Neuronal stem cell (in vitro differentiated cells): Measurements from ENCODE around the gene MERTK.

Source experiments
- DNase-seq: peaks from one replicate; pipeline ENCODE4 v3.0.0-alpha.2; 2013; ENCODE audit warnings: low spot score
- H2AFZ ChIP-seq: one replicate; pipeline ENCODE4 v1.6.1; 2013; ENCODE audit warnings: mild to moderate bottlenecking, low read length, inconsistent platforms
- H2AK5ac ChIP-seq: 2 replicates; pipeline ENCODE4 v1.6.1; 2013; ENCODE audit warnings: low read depth, mild to moderate bottlenecking, inconsistent platforms, low read length, moderate library complexity, mixed read lengths
- H2BK120ac ChIP-seq: 2 replicates; pipeline ENCODE4 v1.6.1; 2013; ENCODE audit warnings: low read depth, mild to moderate bottlenecking, inconsistent platforms, low read length, moderate library complexity, mixed read lengths
- H2BK12ac ChIP-seq: one replicate; pipeline ENCODE4 v1.6.1; 2013; ENCODE audit warnings: low read length, inconsistent platforms
- H2BK15ac ChIP-seq: 2 replicates; pipeline ENCODE4 v1.6.1; 2013; ENCODE audit warnings: mild to moderate bottlenecking, low read length, inconsistent platforms, mixed read lengths
- H2BK5ac ChIP-seq: one replicate; pipeline ENCODE4 v1.6.1; 2013; ENCODE audit warnings: inconsistent platforms, mild to moderate bottlenecking, low read length, moderate library complexity
- H3K14ac ChIP-seq: one replicate; pipeline ENCODE4 v1.6.1; 2013; ENCODE audit warnings: low read length, inconsistent platforms
- H3K18ac ChIP-seq: 2 replicates; pipeline ENCODE4 v1.6.1; 2013; ENCODE audit warnings: low read length, inconsistent platforms
- H3K23ac ChIP-seq: 2 replicates; pipeline ENCODE4 v1.6.1; 2013; ENCODE audit warnings: low read depth, mild to moderate bottlenecking, mixed read lengths, low read length, inconsistent platforms; ENCODE audit not compliant: poor library complexity
- H3K27ac ChIP-seq: replicated peaks from 3 replicates; pipeline ENCODE4 v1.5.1; 2013; ENCODE audit warnings: low read length, inconsistent platforms
- H3K27me3 ChIP-seq, 3 experiments: 2 replicates each; pipeline ENCODE4 v1.6.1; 2013; ENCODE audit warnings: low read length in 3 of 3, mild to moderate bottlenecking in 2 of 3, inconsistent platforms in 1 of 3, low read depth in 1 of 3, mixed read lengths in 1 of 3, moderate library complexity in 1 of 3; ENCODE audit not compliant: control insufficient read depth in 3 of 3, insufficient read depth in 3 of 3
- H3K36me3 ChIP-seq, 2 donors: replicated peaks in 1 of 2; 2 replicates each; pipeline ENCODE4 v1.6.1; 2013; ENCODE audit warnings: low read length in 2 of 2; ENCODE audit not compliant: control insufficient read depth in 2 of 2, insufficient read depth in 2 of 2
- H3K4ac ChIP-seq: 2 replicates; pipeline ENCODE4 v1.6.1; 2013; ENCODE audit warnings: inconsistent platforms, mild to moderate bottlenecking, low read length, moderate library complexity
- H3K4me1 ChIP-seq, 2 donors: 1 replicate in 1 of 2; 2 replicates in 1 of 2; pipeline ENCODE4 v1.6.1; 2013; ENCODE audit warnings: low read length in 2 of 2, low read depth in 1 of 2; ENCODE audit not compliant: control insufficient read depth in 2 of 2, insufficient read depth in 1 of 2
- H3K4me2 ChIP-seq: one replicate; pipeline ENCODE4 v1.6.1; 2013; ENCODE audit warnings: mild to moderate bottlenecking, low read length, inconsistent platforms; ENCODE audit not compliant: insufficient read depth, poor library complexity, severe bottlenecking
- H3K4me3 ChIP-seq, 2 donors: 2 replicates each; pipeline ENCODE4 v1.5.1; 2013; ENCODE audit warnings: low read length in 2 of 2, mild to moderate bottlenecking in 2 of 2, inconsistent platforms in 1 of 2, moderate library complexity in 1 of 2
- H3K79me1 ChIP-seq: one replicate; pipeline ENCODE4 v1.6.1; 2013; ENCODE audit warnings: low read depth, mild to moderate bottlenecking, inconsistent platforms, low read length, moderate library complexity
- H3K9ac ChIP-seq: one replicate; pipeline ENCODE4 v1.6.1; 2013; ENCODE audit warnings: mild to moderate bottlenecking, low read depth, low read length, inconsistent platforms; ENCODE audit not compliant: poor library complexity
- H3K9me3 ChIP-seq, 2 donors: replicated peaks in 1 of 2; 2 replicates each; pipeline versions ENCODE3 to v1.6.1; 2013; ENCODE audit warnings: low read length in 2 of 2, mild to moderate bottlenecking in 2 of 2, inconsistent platforms in 1 of 2, low read depth in 1 of 2, mixed read lengths in 1 of 2, moderate library complexity in 1 of 2; ENCODE audit not compliant: control insufficient read depth in 2 of 2, insufficient read depth in 1 of 2
- H4K8ac ChIP-seq: one replicate; pipeline ENCODE4 v1.6.1; 2013; ENCODE audit warnings: low read depth, mild to moderate bottlenecking, inconsistent platforms, low read length, moderate library complexity
- H4K91ac ChIP-seq: one replicate; pipeline ENCODE4 v1.6.1; 2013; ENCODE audit warnings: low read length, low read depth, mild to moderate bottlenecking, inconsistent platforms; ENCODE audit not compliant: poor library complexity
- WGBS, 2 donors: extraction: QIAGEN DNeasy Blood & Tissue Kit; methylation state at CpG; one replicate each; pipeline ENCODE4 v1.1.7; 2013; ENCODE audit warnings: missing lambda C conversion rate in 2 of 2, mixed read lengths in 1 of 2; ENCODE audit not compliant: insufficient read length in 2 of 2, insufficient replicate concordance in 1 of 2; ENCODE audit errors: extremely low coverage in 2 of 2; 5-methylcytosine and 5-hydroxymethylcytosine counted together

The MERTK gene

GRCh38 chr2:112054847-112055729, 156.7 kb downstream of the MERTK start, which contains the start of gene TMEM87B:
Gene TMEM87B (plus strand): TSS chr2:112055269. CDS start chr2:112055592, 323 bp downstream.
- H3K9ac ChIP-seq = peak within 1 kb of the TSS; percentile 96
- H2BK5ac ChIP-seq = peak within 1 kb of the TSS; percentile 72
- no CpG with 5 or more reads among the region's 90 CpGs for WGBS, 2 donors

DNA sequence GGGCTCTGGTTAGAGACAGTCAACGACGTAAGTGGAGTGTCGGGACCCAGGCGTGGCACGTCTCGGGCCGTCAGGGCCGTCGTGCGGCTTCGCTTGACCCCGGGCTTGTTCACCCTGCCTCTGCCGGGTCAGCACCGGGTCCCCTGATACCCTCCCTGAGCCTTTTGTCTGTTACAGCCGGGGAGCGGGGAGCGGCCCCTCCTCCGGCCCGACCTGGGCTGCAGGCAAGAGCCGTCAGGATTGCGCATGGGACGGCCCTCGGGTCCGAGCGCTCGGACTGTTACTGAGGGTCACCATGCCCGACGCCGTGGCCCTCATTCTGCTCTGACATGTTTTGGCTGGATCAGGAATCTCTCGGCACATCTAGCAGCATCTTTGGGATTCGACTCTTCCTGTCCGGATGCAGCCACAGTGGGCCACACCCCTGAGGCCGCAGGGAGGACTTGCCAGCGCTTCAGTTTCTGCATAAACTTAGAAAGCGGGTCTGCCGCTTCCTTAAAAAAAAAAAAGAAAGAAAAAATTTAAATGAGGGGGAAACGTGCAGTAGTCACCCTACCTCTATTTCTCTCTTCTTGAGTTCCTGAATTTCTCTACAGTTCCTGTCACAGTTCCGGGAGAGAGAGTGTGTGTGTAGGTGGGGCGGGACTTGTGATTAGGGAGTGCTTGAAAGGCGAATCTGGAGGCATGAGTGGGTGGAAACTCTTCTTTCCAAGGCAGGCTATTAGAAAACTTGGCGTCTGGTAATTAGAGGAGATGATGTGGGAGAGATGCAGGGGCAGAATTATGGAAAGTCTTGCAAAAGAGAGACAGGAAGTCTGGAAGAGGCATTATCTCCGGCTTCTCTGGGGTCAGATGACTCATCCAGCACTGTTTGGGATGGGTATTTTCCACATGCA, 157.6 kb downstream of the MERTK start:
- peak overlapping the region; percentile 85 for H3K4me2 ChIP-seq
- peak overlapping the region; percentile 49 for H2AK5ac ChIP-seq
- no peaks in the 10 kb centered on the region for H3K79me1 ChIP-seq
- no peak overlapping the region for H3K4ac ChIP-seq
- H3K18ac ChIP-seq = peak overlapping the region; percentile 97
- DNase-seq = peak; percentile 41
- H3K27ac ChIP-seq = peak overlapping the region; percentile 81
- peak overlapping the region; percentile 37 for H2BK120ac ChIP-seq
- peaks cover 0 to 7% of the 10 kb centered on the region in 2 donors for H3K36me3 ChIP-seq
- H3K9me3 ChIP-seq = no peaks in the 10 kb centered on the region
- no peak overlapping the region for H3K14ac ChIP-seq
- peak overlapping the region; percentile 90 for H2AFZ ChIP-seq
- H3K27me3 ChIP-seq = no peaks in the 10 kb centered on the region
- H3K9ac ChIP-seq = peak overlapping the region; percentile 96
- no peak overlapping the region for H2BK12ac ChIP-seq
- H4K91ac ChIP-seq = no peak overlapping the region
- H2BK5ac ChIP-seq = peak overlapping the region; percentile 72
- H3K4me1 ChIP-seq = peaks cover 5 to 9% of the 10 kb centered on the region in 2 donors
- H3K23ac ChIP-seq = peak overlapping the region; percentile 94
- no CpG with 5 or more reads among the region's 42 CpGs for WGBS, 2 donors
- H3K4me3 ChIP-seq = peak overlapping the region; percentile 76 to 86
- H2BK15ac ChIP-seq = no peak overlapping the region
- H4K8ac ChIP-seq = no peak overlapping the region

More at GRCh38 chr2:112054847-112055729, 156.7 kb downstream of the MERTK start, which contains the start of gene TMEM87B:
- Histone ChIP-seq H3K4me1 (peaks cover 5 to 9% of the 10 kb centered on the region in 2 donors), H3K27ac (peak within 1 kb of the TSS; percentile 99), H3K9me3 (no peaks in the 10 kb centered on the region), H2BK12ac (peak within 1 kb of the TSS; percentile 27), H3K79me1 (no peaks in the 10 kb centered on the region), H2BK120ac (peak within 1 kb of the TSS; percentile 37), H2AFZ (peak within 1 kb of the TSS; percentile 90), H2BK15ac (no peak within 1 kb of the TSS), H3K23ac (peak within 1 kb of the TSS; percentile 94), H3K27me3 (no peaks in the 10 kb centered on the region), H3K18ac (peak within 1 kb of the TSS; percentile 99), H4K91ac (peak within 1 kb of the TSS; percentile 62), H3K36me3 (peaks cover 0 to 5% of the 10 kb centered on the region in 2 donors), H3K4me3 (peak within 1 kb of the TSS; percentile 76 to 90), H3K4ac (no peak within 1 kb of the TSS), H4K8ac (no peak within 1 kb of the TSS), H3K14ac (peak within 1 kb of the TSS; percentile 86), H2AK5ac (peak within 1 kb of the TSS; percentile 49), H3K4me2 (peak within 1 kb of the TSS; percentile 85)
- peak; percentile 97 for DNase-seq

GRCh38 chr2:112056626-112056987, 158.2 kb downstream of the MERTK start:
- Histone ChIP-seq H4K8ac (no peak overlapping the region), H2BK5ac (no peak overlapping the region)

More at GRCh38 chr2:112056626-112056987, 158.2 kb downstream of the MERTK start:
- Histone ChIP-seq H3K4me3 (peak overlapping the region in 1 of 2 donors; percentile 76), H3K9me3 (no peaks in the 10 kb centered on the region), H3K18ac (no peak overlapping the region), H3K79me1 (no peaks in the 10 kb centered on the region), H3K36me3 (peaks cover 0 to 13% of the 10 kb centered on the region in 2 donors), H3K23ac (no peak overlapping the region), H3K27me3 (no peaks in the 10 kb centered on the region), H2AK5ac (no peak overlapping the region), H2BK15ac (no peak overlapping the region), H2AFZ (peak overlapping the region; percentile 90), H2BK12ac (no peak overlapping the region), H3K14ac (no peak overlapping the region), H3K4me2 (peak overlapping the region; percentile 85), H3K9ac (no peak overlapping the region), H3K4ac (no peak overlapping the region), H4K91ac (no peak overlapping the region), H3K4me1 (peaks cover 5 to 9% of the 10 kb centered on the region in 2 donors), H3K27ac (no peak overlapping the region), H2BK120ac (no peak overlapping the region)
- no peak for DNase-seq
- WGBS, 2 donors = no CpG with 5 or more reads among the region's 3 CpGs
